HEK293T (cell line): ENCODE measurements around the gene ZNF738.

Experiments used
- BHLHE40 ChIP-seq: fragments of 450-650 bp; IDR thresholded peaks from 2 replicates; pipeline ENCODE4 v1.6.1; 2016; ENCODE audit warnings: mild to moderate bottlenecking, moderate library complexity, borderline replicate concordance
- FOXM1 ChIP-seq: fragments of 450-650 bp; IDR thresholded peaks from 2 replicates; pipeline ENCODE4 v1.6.1; 2017; ENCODE audit warnings: mild to moderate bottlenecking, borderline replicate concordance
- SP1 ChIP-seq: fragments of 450-650 bp; IDR thresholded peaks from 2 replicates; pipeline ENCODE4 v1.6.1; 2017
- TF ChIP-seq, protein P1 (sequence below): fragments of 450-650 bp; IDR thresholded peaks from 2 replicates; pipeline ENCODE4 v1.6.1; 2016

DNA sequence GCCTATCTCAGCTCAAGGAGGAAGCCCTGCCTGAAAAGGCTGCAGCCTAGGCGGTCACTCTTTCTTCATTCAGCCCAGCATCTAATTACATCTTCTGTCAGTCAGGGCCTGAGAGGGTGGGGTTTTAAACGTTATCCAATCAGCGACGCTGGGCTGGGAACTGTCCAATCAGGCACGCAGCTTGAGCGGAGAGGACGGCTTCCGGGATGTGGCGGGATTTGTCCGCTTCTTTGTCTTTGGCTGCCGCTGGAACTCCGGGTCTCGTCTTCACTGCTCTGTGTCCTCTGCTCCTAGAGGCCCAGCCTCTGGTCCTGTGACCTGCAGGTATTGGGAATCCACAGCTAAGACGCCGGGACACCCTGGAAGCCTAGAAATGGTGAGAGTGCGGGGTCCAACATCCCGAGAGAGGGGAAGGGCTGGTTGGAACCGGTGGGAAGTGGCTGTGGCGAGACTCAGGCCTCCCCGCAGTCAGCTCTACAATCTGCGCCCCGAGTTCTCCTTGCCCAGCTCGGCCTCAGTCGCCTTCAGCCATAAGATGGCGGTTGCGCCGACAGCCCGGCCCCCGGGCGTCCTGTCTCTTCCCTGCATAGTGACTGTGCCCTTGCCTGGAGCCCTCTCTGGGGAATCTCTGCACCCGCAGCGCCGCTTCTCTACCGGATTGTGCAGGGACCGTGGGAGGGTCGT lies at the start of gene ZNF738:
- TF ChIP-seq BHLHE40 (no peak), SP1 (no peak), FOXM1 (no peak)
- TF ChIP-seq, protein P1, sequence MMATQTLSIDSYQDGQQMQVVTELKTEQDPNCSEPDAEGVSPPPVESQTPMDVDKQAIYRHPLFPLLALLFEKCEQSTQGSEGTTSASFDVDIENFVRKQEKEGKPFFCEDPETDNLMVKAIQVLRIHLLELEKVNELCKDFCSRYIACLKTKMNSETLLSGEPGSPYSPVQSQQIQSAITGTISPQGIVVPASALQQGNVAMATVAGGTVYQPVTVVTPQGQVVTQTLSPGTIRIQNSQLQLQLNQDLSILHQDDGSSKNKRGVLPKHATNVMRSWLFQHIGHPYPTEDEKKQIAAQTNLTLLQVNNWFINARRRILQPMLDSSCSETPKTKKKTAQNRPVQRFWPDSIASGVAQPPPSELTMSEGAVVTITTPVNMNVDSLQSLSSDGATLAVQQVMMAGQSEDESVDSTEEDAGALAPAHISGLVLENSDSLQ, result peak; percentile 96
